ENCODE measurements around the gene PDE9A. TPM values are rescaled to one million over a fixed set of nuclear protein-coding genes. Genes with fewer than 3 reads are reported as not detected.

PDE9A gene
- total RNA-seq, 5 donors from 2014 or later (not counting 1 experiment from before 2014, with no cell fraction given) = 11.5 to 18.3 (median 16.1) TPM

GRCh38 chr21:42644223-42645208, 8.9 kb upstream of the PDE9A start:
- peaks cover 3 to 9% of the 10 kb centered on the region in 2 donors for H3K27me3 Mint-ChIP-seq
- 78% methylated on average over 11 of the region's 21 CpGs for WGBS (ENCODE audit: insufficient coverage)
- no peaks in the 10 kb centered on the region for H3K4me1 Mint-ChIP-seq
- Histone ChIP-seq H3K27me3 (replicated peaks in 1 of 2; ENCODE audit: control insufficient read depth in 2 of 2, extremely low read depth in 1 of 2, insufficient read depth in 2 of 2, low read length in 1 of 2) (peaks cover 0 to 23% of the 10 kb centered on the region in 2 experiments), H3K4me3 (ENCODE audit: control insufficient read depth in 1 of 2, extremely low read depth in 1 of 2, low read length in 1 of 2) (no peak overlapping the region), H3K4me1 (ENCODE audit: control insufficient read depth in 1 of 2, extremely low read depth in 1 of 2, insufficient read depth in 2 of 2, low read length in 2 of 2) (no peaks in the 10 kb centered on the region), H3K36me3 (ENCODE audit: control insufficient read depth in 2 of 2, extremely low read depth in 1 of 2, insufficient read depth in 1 of 2, low read length in 1 of 2) (no peaks in the 10 kb centered on the region), H3K27ac (ENCODE audit: low read length) (no peak overlapping the region), H3K9me3 (no peaks in the 10 kb centered on the region)
- POLR2A ChIA-PET = no interaction called here
- H3K27ac Mint-ChIP-seq = no peak overlapping the region
- H3K4me3 Mint-ChIP-seq = no peak overlapping the region
- no peaks in the 10 kb centered on the region for H3K36me3 Mint-ChIP-seq
- CTCF ChIA-PET = no interaction called here
- DNase-seq = no peak
- no peak for ATAC-seq (replicated peaks in 1 of 4)
- no peaks in the 10 kb centered on the region for H3K9me3 Mint-ChIP-seq

- Histone ChIP-seq H3K4me1 (ENCODE audit: control insufficient read depth in 1 of 2, extremely low read depth in 1 of 2, insufficient read depth in 2 of 2, low read length in 2 of 2) (no peaks in the 10 kb centered on the region), H3K4me3 (ENCODE audit: control insufficient read depth in 1 of 2, extremely low read depth in 1 of 2, low read length in 1 of 2) (no peak overlapping the region), H3K27me3 (replicated peaks in 1 of 2; ENCODE audit: control insufficient read depth in 2 of 2, extremely low read depth in 1 of 2, insufficient read depth in 2 of 2, low read length in 1 of 2) (peaks cover 0 to 24% of the 10 kb centered on the region in 2 experiments), H3K27ac (ENCODE audit: low read length) (no peak overlapping the region), H3K36me3 (ENCODE audit: control insufficient read depth in 2 of 2, extremely low read depth in 1 of 2, insufficient read depth in 1 of 2, low read length in 1 of 2) (no peaks in the 10 kb centered on the region), H3K9me3 (no peaks in the 10 kb centered on the region)
- H3K27ac Mint-ChIP-seq = no peak overlapping the region
- CTCF ChIA-PET = no interaction called here
- peaks cover 3 to 9% of the 10 kb centered on the region in 2 donors for H3K27me3 Mint-ChIP-seq
- ATAC-seq (replicated peaks in 1 of 4) (no peak), DNase-seq (no peak)
- POLR2A ChIA-PET = no interaction called here
- no peaks in the 10 kb centered on the region for H3K4me1 Mint-ChIP-seq
- WGBS (ENCODE audit: insufficient coverage) = 81% methylated on average over 25 of the region's 28 CpGs
- H3K4me3 Mint-ChIP-seq = no peak overlapping the region
- no peaks in the 10 kb centered on the region for H3K9me3 Mint-ChIP-seq
- no peaks in the 10 kb centered on the region for H3K36me3 Mint-ChIP-seq
Observed at GRCh38 chr21:42645211-42646075, 8.0 kb upstream of the PDE9A start.

GRCh38 chr21:42646076-42646825, 7.2 kb upstream of the PDE9A start:
- no peak for ATAC-seq (replicated peaks in 1 of 4)
- Mint-ChIP-seq H3K27me3 (peaks cover 3 to 9% of the 10 kb centered on the region in 2 donors), H3K4me3 (no peak overlapping the region), H3K27ac (no peak overlapping the region), H3K9me3 (no peaks in the 10 kb centered on the region), H3K36me3 (no peaks in the 10 kb centered on the region), H3K4me1 (no peaks in the 10 kb centered on the region)
- H3K36me3 ChIP-seq (ENCODE audit: control insufficient read depth in 2 of 2, extremely low read depth in 1 of 2, insufficient read depth in 1 of 2, low read length in 1 of 2) = no peaks in the 10 kb centered on the region
- ChIA-PET CTCF (no interaction called here), POLR2A (no interaction called here)
- 75% methylated on average over 12 of the region's 14 CpGs for WGBS (ENCODE audit: insufficient coverage)
- peaks cover 0 to 32% of the 10 kb centered on the region in 2 experiments for H3K27me3 ChIP-seq (replicated peaks in 1 of 2; ENCODE audit: control insufficient read depth in 2 of 2, extremely low read depth in 1 of 2, insufficient read depth in 2 of 2, low read length in 1 of 2)
- H3K9me3 ChIP-seq = no peaks in the 10 kb centered on the region
- no peak overlapping the region for H3K4me3 ChIP-seq (ENCODE audit: control insufficient read depth in 1 of 2, extremely low read depth in 1 of 2, low read length in 1 of 2)
- no peak overlapping the region for H3K27ac ChIP-seq (ENCODE audit: low read length)
- DNase-seq = no peak
- no peaks in the 10 kb centered on the region for H3K4me1 ChIP-seq (ENCODE audit: control insufficient read depth in 1 of 2, extremely low read depth in 1 of 2, insufficient read depth in 2 of 2, low read length in 2 of 2)

- Histone ChIP-seq H3K4me3 (ENCODE audit: control insufficient read depth in 1 of 2, extremely low read depth in 1 of 2, low read length in 1 of 2) (no peak overlapping the region), H3K27ac (ENCODE audit: low read length) (no peak overlapping the region), H3K36me3 (ENCODE audit: control insufficient read depth in 2 of 2, extremely low read depth in 1 of 2, insufficient read depth in 1 of 2, low read length in 1 of 2) (no peaks in the 10 kb centered on the region), H3K4me1 (ENCODE audit: control insufficient read depth in 1 of 2, extremely low read depth in 1 of 2, insufficient read depth in 2 of 2, low read length in 2 of 2) (no peaks in the 10 kb centered on the region), H3K27me3 (replicated peaks in 1 of 2; ENCODE audit: control insufficient read depth in 2 of 2, extremely low read depth in 1 of 2, insufficient read depth in 2 of 2, low read length in 1 of 2) (peaks cover 0 to 33% of the 10 kb centered on the region in 2 experiments), H3K9me3 (no peaks in the 10 kb centered on the region)
- DNase-seq = no peak
- no peak for ATAC-seq (replicated peaks in 1 of 4)
- POLR2A ChIA-PET = no interaction called here
- CTCF ChIA-PET = no interaction called here
- Mint-ChIP-seq H3K27me3 (peaks cover 3 to 5% of the 10 kb centered on the region in 2 donors), H3K4me1 (no peaks in the 10 kb centered on the region), H3K9me3 (no peaks in the 10 kb centered on the region), H3K4me3 (no peak overlapping the region), H3K27ac (no peak overlapping the region), H3K36me3 (no peaks in the 10 kb centered on the region)
- 93% methylated on average over 13 of the region's 14 CpGs for WGBS (ENCODE audit: insufficient coverage)
Observed at GRCh38 chr21:42646836-42647235, 6.6 kb upstream of the PDE9A start.

GRCh38 chr21:42648606-42649005, 4.8 kb upstream of the PDE9A start:
- ChIA-PET POLR2A (no interaction called here), CTCF (no interaction called here)
- no peak for ATAC-seq (replicated peaks in 1 of 4)
- H3K27ac Mint-ChIP-seq = no peak overlapping the region
- no peak overlapping the region for H3K4me3 Mint-ChIP-seq
- H3K4me1 Mint-ChIP-seq = peaks cover 3 to 4% (median 3%) of the 10 kb centered on the region in 3 donors
- peaks cover 0 to 8% of the 10 kb centered on the region in 2 donors for H3K27me3 Mint-ChIP-seq
- H3K36me3 Mint-ChIP-seq = no peaks in the 10 kb centered on the region
- H3K36me3 ChIP-seq (ENCODE audit: control insufficient read depth in 2 of 2, extremely low read depth in 1 of 2, insufficient read depth in 1 of 2, low read length in 1 of 2) = no peaks in the 10 kb centered on the region
- peaks cover 0 to 33% of the 10 kb centered on the region in 2 experiments for H3K27me3 ChIP-seq (replicated peaks in 1 of 2; ENCODE audit: control insufficient read depth in 2 of 2, extremely low read depth in 1 of 2, insufficient read depth in 2 of 2, low read length in 1 of 2)
- H3K9me3 Mint-ChIP-seq = no peaks in the 10 kb centered on the region
- no peaks in the 10 kb centered on the region for H3K9me3 ChIP-seq
- H3K4me1 ChIP-seq (ENCODE audit: control insufficient read depth in 1 of 2, extremely low read depth in 1 of 2, insufficient read depth in 2 of 2, low read length in 2 of 2) = peaks cover 0 to 7% of the 10 kb centered on the region in 2 experiments
- 89% methylated on average over 6 of the region's 8 CpGs for WGBS (ENCODE audit: insufficient coverage)
- no peak overlapping the region for H3K4me3 ChIP-seq (ENCODE audit: control insufficient read depth in 1 of 2, extremely low read depth in 1 of 2, low read length in 1 of 2)
- no peak overlapping the region for H3K27ac ChIP-seq (ENCODE audit: low read length)
- DNase-seq = no peak

Data from T-cell (primary cell).